GM19452 (cell line): ENCODE data around the gene MMP24.

ENCODE experiments used
- ATAC-seq: cut with Tn5 transposase; IDR thresholded peaks from one replicate; pipeline ENCODE4 v1.9.1; 2021; ENCODE audit not compliant: unreplicated experiment

The MMP24 gene

GRCh38 chr20:35291654-35292503 is 65.4 kb downstream of the MMP24 start, which contains the start of gene FAM83C:
Gene FAM83C, minus strand, starts transcription at chr20:35292425. Its CDS starts 121 bp downstream, at chr20:35292304.
- ATAC-seq = no peak

GRCh38 chr20:35292504-35293285 is 66.2 kb downstream of the MMP24 start:
- ATAC-seq = no peak

- ATAC-seq = no peak
Observed at GRCh38 chr20:35293303-35294292, 67.1 kb downstream of the MMP24 start.

GRCh38 chr20:35294293-35294685 is 67.8 kb downstream of the MMP24 start:
- ATAC-seq = no peak

- no peak for ATAC-seq
Observed at GRCh38 chr20:35295058-35295457, 68.6 kb downstream of the MMP24 start.

- no peak for ATAC-seq
Observed at GRCh38 chr20:35295674-35296073, 69.2 kb downstream of the MMP24 start.

GRCh38 chr20:35296101-35296554 is 69.6 kb downstream of the MMP24 start:
- no peak for ATAC-seq

GRCh38 chr20:35297155-35297554 is 70.7 kb downstream of the MMP24 start:
- ATAC-seq = no peak

- no peak for ATAC-seq
Observed at GRCh38 chr20:35297740-35298139, 71.2 kb downstream of the MMP24 start.

GRCh38 chr20:35298264-35298663 is 71.8 kb downstream of the MMP24 start:
- ATAC-seq = no peak

GRCh38 chr20:35299780-35300179 is 73.3 kb downstream of the MMP24 start:
- no peak for ATAC-seq

- no peak for ATAC-seq
Observed at GRCh38 chr20:35300469-35301262, 74.2 kb downstream of the MMP24 start.

GRCh38 chr20:35301426-35301825 is 74.9 kb downstream of the MMP24 start:
- no peak for ATAC-seq

GRCh38 chr20:35302421-35303335 is 76.2 kb downstream of the MMP24 start:
- ATAC-seq = no peak

GRCh38 chr20:35303382-35303734 is 76.9 kb downstream of the MMP24 start:
- ATAC-seq = no peak

GRCh38 chr20:35303735-35304491 is 77.4 kb downstream of the MMP24 start:
- peak; percentile 60 for ATAC-seq

GRCh38 chr20:35304956-35305355 is 78.5 kb downstream of the MMP24 start:
- ATAC-seq = no peak
